GM12874 (cell line): ENCODE data around the gene MAP3K6.

Experiments used
- CTCF ChIP-seq: IDR thresholded peaks from 2 replicates; pipeline ENCODE4 v1.5.1; 2011; ENCODE audit warnings: low read depth, mild to moderate bottlenecking, control low read depth, low read length, moderate library complexity; ENCODE audit not compliant: insufficient read depth

Gene MAP3K6

GRCh38 chr1:27318136-27318535 is 48.6 kb downstream of the MAP3K6 start:
- TF ChIP-seq CTCF = no peak

GRCh38 chr1:27316860-27317259 is 49.9 kb downstream of the MAP3K6 start:
- no peak for TF ChIP-seq CTCF

DNA sequence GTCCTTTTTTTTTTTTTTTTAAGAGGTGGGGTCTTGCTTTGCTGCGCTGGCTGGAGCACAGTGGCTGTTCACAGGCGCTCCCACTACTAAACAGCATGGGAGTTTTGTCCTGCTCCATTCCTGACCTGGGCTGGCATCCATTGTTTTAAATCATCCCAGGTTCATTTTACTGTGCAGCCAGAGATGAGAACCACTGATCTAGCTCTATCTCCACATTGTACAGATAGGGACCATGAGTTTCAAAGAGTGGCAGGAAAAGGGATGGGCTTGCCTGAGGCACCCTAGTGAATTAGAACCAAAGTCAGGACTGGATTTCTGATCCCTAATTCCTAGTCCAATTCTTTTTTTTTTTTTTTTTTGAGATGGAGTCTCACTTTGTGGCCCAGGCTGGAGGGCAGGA is 52.0 kb downstream of the MAP3K6 start:
- TF ChIP-seq CTCF = no peak

GRCh38 chr1:27314169-27314568 is 52.6 kb downstream of the MAP3K6 start:
- no peak for TF ChIP-seq CTCF

GRCh38 chr1:27307874-27308598 is 58.7 kb downstream of the MAP3K6 start:
- TF ChIP-seq CTCF = no peak

- no peak for TF ChIP-seq CTCF
Observed at GRCh38 chr1:27306892-27307761, 59.6 kb downstream of the MAP3K6 start.

DNA sequence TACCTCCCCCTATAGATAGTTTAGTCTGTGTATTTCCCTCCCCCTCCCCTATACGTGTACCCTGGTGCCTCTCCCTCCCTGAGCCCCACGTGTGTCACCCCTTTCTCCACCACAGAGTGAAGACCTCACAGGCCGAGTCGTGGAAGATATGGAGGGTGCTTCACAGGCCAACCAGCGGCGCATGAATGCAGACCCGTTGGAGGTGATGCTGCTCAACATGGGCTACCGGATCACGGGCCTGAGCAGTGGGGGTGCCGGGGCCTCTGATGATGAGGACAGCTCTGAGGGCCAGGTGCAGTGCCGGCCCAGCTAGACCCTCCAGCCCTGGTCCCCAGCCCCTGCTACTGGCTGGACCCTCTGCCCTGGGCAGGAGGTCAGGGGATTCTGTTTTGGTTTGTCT is 60.7 kb downstream of the MAP3K6 start:
- TF ChIP-seq CTCF = no peak
